ENCODE measurements around the gene SYNRG.

SYNRG gene

GRCh38 chr17:37598145-37598544 lies 11.1 kb downstream of the SYNRG start:
- no peak for DNase-seq (ENCODE audit: low read depth in 3 of 3)

DNA sequence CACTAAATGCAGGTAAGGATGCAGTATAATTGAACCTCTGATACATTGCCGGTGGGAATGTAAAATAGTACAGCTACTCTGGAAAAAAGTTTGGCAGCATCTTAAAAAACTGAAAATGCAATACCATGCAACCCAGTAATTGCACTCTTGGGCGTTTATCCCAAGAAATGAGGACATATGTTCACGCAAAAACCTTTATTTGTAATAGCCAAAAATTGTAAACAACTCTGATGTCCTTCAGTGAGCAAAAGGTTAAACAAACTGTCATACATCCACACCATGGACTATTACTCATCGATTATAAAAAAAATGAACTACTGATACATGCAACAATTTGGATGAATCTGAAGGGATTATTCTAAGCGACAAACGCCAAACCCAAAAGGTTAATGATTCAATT lies 16.9 kb downstream of the SYNRG start:
- DNase-seq (ENCODE audit: low read depth in 3 of 3): no peak

GRCh38 chr17:37585066-37585465 lies 24.2 kb downstream of the SYNRG start:
- no peak for DNase-seq (ENCODE audit: low read depth in 3 of 3)

- no peak for DNase-seq (ENCODE audit: low read depth in 3 of 3)
Observed at GRCh38 chr17:37576281-37576680, 32.9 kb downstream of the SYNRG start.

DNA sequence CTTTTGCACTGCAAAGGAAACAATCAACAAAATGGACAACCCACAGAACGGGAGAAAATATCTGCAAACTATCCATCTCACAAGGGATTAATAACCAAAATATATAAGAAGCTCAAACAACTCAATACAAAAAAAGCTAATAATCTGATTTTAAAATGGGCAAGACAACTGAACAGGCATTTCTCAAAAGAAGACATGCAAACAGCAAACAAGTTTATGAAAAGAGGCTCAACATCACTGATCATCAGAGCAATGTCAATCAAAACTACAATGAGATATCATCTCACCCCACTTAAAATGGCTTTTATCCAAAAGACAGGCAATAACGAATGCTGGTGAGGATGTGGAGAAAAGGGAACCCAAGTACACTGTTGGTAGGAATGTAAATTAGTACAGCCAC lies 34.8 kb downstream of the SYNRG start:
- no peak for DNase-seq (ENCODE audit: low read depth in 3 of 3)

DNA sequence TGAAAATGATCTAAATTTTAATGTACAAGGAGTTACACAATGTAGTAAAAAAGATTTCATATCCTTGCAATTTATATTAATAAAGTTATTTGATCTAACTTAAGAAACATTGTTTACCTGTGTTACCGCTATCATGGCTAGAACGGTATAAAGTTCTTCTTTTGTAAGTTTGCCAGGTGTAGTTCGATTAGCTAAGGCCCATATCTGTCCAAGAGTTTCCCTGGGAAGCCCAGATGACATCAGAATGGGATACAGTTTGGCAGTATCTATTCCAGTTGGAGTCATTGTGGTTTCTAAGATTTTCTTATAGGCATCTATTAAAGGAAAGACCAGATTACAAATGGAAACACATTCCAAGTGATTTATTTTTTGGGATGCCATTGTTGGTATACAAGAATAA lies 37.5 kb downstream of the SYNRG start:
- no peak for DNase-seq (ENCODE audit: low read depth in 3 of 3)

DNA sequence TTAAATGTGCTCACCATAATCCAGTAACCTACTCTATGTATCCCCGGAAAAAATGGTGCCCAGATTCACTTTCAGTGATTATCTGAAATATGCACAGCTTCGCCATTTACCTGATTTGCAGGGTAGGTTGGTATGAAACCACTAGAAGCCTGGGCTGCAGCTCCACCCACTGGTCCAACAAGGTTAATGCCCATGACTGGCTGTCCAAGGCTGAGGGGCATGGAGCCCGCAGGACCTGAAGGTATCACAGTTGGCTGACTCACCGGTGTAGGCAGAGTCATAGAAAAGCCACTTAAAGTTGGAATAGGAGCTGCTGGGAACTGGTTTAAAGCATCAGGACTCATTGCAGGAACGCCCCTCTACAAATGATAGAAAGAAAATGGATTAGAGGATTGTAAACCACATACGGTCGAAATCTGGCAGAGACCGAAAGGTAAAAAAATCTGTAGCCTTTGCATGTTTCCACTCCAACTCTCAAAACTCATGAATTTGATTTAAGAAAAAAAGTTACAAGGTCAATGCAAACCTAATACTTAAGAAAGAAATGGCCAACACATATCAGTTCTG lies 38.6 kb downstream of the SYNRG start:
- peak in 2 of 3 experiments; percentile 4 to 19 for DNase-seq (ENCODE audit: low read depth in 3 of 3)

DNA sequence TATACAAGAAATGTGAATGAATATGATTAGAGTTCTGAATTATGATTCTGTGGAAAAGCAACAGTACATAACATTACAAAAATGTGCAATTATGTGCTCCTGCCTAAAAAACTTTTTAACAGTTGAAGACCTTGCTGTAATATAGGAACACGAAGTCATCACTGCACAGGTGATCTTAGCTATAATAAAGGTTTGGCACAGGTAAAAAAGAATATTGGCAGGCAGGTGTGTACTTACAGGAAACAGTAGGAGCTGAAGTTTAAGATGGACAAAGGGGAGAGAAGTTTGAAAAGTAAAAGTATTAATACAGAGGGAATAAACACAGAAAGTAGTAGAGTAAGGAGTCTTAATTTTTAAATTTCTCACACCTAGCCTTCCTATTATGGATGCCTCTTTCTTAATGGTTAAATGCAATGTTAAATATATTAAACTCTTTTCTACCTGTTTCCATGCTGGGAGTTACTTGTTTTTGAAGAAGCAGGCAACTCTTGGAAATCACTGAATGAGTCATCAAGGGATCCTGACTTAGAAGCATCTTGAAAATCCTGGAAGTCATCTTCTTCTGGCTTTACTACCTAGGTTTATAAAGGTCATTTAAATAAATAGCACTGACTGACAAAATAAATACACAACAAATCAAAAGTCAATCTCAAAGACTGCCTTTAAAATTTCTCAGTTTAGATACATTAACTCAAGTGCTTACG lies 40.7 kb downstream of the SYNRG start:
- DNase-seq (ENCODE audit: low read depth in 3 of 3): no peak

GRCh38 chr17:37567538-37567937 lies 41.7 kb downstream of the SYNRG start:
- no peak for DNase-seq (ENCODE audit: low read depth in 3 of 3)

DNA sequence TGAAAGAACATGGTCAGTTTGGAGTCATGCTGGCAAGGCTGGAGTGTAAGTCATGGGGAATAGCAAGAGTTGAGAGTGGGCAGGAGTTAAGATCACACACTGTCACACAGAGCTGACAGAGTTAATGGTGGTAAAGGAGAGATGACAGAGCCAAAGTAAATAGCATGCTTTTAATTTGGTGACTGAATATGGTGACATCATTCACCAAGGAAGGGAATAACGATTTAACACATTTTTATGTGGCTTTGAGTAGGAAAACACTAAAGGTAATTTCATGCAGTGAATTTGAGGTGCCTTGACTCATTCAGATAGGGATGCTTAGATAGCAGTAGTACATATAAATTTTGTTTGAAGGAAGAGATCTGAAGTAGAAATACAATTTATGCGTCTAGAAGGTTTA lies 42.1 kb downstream of the SYNRG start:
- DNase-seq (ENCODE audit: low read depth in 3 of 3): no peak

GRCh38 chr17:37564252-37564651 lies 45.0 kb downstream of the SYNRG start:
- DNase-seq (ENCODE audit: low read depth in 3 of 3): no peak

- no peak for DNase-seq (ENCODE audit: low read depth in 3 of 3)
Observed at GRCh38 chr17:37562016-37562745, 47.0 kb downstream of the SYNRG start.

GRCh38 chr17:37558299-37558698 lies 50.9 kb downstream of the SYNRG start:
- no peak for DNase-seq (ENCODE audit: low read depth in 3 of 3)

DNA sequence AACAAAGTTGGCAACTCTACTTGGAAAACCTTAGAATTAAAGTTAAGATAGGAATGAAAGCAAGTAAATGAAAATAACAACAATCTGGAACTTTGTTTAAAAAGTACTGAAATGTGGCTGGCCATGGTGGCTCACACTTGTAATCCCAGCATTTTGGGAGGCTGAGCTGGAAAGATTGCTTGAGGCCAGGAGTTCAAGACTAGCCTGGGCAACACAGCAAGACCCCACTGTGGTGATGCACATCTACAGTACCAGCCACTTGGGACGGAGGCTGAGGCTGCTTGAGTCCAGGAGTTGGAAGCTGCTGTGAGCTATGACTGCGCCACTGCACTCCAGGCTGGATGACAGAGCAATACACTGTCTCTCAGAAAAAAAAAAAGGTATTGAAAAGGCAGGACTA lies 51.7 kb downstream of the SYNRG start:
- DNase-seq (ENCODE audit: low read depth in 3 of 3): no peak

- DNase-seq (ENCODE audit: low read depth in 3 of 3): no peak
Observed at GRCh38 chr17:37555386-37555785, 53.8 kb downstream of the SYNRG start.

DNA sequence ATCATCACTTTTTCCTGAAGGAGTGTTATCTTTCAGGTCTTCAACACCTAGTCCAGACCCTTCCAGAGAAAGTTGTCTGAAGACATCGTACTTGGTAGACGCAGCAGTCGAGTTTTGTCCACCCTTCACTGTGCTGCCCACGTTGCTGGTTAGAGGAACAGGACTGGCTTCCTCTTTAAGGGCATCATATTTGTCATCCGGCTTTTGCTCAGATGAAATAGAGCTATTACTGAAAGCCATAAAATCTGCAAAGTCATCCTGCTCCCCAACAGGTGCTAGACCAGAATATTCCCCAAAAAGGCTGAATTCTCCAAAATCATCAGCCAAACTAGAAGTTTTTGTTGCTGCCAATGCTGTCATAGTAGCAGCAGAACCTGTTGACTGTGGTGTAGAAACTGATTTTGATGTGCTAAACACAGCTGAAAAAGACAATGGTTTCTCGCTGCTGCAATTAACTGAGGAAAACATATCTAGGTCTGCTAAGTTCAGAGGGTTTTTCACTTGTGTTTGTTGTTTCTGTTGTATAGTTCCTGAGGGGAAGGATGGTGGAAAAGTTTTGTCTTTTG lies 55.7 kb downstream of the SYNRG start:
- DNase-seq (ENCODE audit: low read depth in 3 of 3): no peak

- DNase-seq (ENCODE audit: low read depth in 3 of 3): no peak
Observed at GRCh38 chr17:37551788-37552187, 57.4 kb downstream of the SYNRG start.

- DNase-seq (ENCODE audit: low read depth in 3 of 3): no peak
Observed at GRCh38 chr17:37547986-37548385, 61.2 kb downstream of the SYNRG start.

GRCh38 chr17:37546302-37546701 lies 62.9 kb downstream of the SYNRG start:
- DNase-seq (ENCODE audit: low read depth in 3 of 3): no peak

DNA sequence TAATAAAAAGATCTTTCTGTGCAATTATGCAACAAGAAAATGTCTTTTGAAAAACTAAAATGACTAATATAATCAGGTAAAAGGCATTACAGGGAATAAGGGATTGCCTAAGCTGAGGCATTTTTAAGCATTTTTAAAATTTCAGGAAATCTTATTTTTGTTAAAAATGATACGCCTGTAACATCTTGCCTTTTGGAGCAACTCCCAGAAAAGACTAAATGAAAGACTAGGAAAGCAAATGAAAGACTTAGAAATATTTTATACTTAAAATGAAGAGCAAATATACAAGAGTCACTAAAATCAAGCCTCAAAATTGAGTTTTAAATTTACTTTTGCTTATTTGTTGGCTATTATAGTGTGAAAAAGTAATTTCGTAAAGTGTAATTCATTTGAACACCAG lies 63.7 kb downstream of the SYNRG start:
- no peak for DNase-seq (ENCODE audit: low read depth in 3 of 3)

DNA sequence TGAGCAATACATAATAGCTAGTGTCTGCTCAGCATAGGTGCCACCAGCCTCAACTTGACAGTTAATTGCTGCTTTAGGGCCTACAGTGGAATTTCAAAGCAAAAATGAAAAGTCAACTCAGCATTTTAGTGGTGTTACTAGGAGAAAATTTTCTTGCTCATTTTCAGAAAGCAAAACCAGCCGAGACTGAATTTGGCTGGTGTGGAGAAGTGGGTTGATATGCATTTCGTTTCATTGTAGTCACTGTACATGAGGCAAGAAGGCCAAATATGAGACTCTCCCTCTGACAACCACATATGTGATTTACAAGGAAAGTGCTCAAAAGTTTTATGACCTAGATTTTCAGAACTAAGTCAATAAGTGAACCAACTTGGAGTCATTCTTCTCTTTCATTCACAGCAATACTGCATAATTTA lies 65.6 kb downstream of the SYNRG start:
- DNase-seq (ENCODE audit: low read depth in 3 of 3): no peak

DNA sequence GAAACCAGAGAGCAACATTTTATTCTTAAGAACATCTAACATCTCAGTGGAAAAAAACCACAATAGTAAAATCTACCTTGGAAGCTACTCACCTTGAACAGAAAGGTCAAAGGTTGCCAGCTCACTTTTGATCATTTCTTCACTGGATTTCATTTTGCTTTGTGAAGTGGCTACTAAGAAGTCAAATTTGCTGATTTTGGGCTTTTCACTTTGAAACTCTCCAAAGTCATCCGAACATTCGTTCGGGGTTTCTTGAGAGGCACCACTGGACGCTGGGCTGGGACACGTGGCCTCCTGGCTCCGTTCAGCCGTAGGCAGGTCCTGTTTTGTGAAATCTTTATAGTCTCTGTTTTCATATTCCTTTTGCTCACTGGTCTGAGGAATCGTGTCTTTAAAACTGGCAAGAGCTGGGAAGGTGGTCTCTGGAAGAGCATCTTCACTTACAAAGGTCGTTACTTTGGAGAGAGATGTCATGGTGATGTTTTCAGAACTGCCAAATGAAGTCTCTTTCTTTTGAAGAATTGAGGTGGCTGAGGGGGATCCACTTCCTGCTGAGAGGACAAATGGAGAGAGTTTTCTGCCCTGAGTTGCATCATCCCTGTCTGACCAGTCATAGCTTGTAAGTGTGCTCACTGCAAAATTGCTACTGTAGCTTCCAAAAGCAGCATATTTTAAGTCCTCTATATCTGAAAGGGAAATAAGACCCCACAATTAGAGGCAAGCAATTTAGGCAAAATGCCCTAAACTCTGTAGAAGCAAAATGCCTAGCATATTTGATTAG lies 67.1 kb downstream of the SYNRG start:
- no peak for DNase-seq (ENCODE audit: low read depth in 3 of 3)
